Measurements from ENCODE around the gene ZNF700. TPM values are rescaled to one million over a fixed set of nuclear protein-coding genes. Genes with fewer than 3 reads are reported as not detected.

Gene ZNF700
- total RNA-seq, result 4.2 and 4.3 TPM in 2 replicates

GRCh38 chr19:11924886-11925650, at the start of gene ZNF700:
ZNF700 (plus strand) TSS chr19:11925107; CDS start chr19:11925211, 104 bp downstream.

DNA sequence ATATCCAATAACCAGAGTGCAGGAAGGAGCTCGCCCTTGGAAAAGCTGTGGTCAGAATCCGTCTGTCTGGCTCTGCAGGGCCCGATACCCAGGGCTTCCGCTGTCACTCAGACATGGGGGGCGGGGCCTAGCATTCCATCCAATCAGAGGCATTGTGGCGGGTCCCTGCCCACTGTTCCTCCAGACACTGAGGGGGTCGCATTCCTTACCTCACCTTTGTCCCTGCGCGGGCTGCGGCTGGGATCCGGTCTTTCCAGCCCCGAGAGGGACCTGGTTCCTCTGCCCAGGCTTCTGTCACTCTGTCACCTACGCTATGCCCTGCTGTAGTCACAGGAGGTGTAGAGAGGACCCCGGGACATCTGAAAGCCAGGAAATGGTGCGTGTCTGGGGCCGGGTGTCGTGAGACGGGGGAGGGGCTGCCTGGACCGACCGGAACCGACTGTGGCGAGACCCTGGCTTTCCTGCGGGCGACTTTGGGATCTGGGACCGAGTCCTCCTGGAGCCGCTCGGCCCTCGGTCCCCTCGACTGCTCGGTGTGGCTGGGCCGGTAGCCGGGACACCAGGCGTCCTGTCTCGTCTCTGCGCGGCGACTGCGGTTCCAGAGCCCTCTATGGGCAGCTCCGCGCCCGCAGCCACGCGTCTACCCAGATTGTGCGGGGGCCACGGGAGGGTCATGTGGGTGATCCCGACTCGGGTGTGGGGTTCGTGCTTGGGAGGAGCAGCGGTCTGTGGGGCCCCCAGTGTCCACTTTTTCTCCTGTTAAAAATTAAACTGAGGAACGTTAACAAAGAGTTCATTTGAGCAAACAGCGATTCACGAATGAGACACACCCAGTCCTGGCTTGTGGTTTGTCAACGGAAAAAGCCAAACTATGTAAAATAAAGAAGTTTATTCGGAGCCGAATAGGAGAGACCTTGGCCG, 37.0 kb upstream of the ZNF700 start, which contains the start of gene ZNF69:
Gene ZNF69, plus strand, starts transcription at position 172 of the 921 bp plus-strand sequence. Its CDS starts 142 bp downstream, at position 314.

GRCh38 chr19:11964858-11965645, 40.1 kb downstream of the ZNF700 start, which contains the start of gene ZNF763:
ZNF763 (plus strand) TSS chr19:11965040; CDS start chr19:11965209, 169 bp downstream.

Other genes starting within 250 kb of the ZNF700 start
- gene ZNF823, start 186.2 kb upstream of the ZNF700 start, total RNA-seq, result 3.4 and 4.9 TPM in 2 replicates
- 1.9 and 2.6 TPM in 2 replicates for gene ZNF441, start 158.1 kb upstream of the ZNF700 start, total RNA-seq
- gene ZNF491, start 126.6 kb upstream of the ZNF700 start, total RNA-seq, result 0.35 and 0.65 TPM in 2 replicates
- gene ZNF440, start 110.8 kb upstream of the ZNF700 start, total RNA-seq, result 6.2 and 8.7 TPM in 2 replicates
- 0.65 and 0.92 TPM in 2 replicates for gene ZNF439, start 76.4 kb upstream of the ZNF700 start, total RNA-seq
- gene ZNF69, start 37.3 kb upstream of the ZNF700 start, total RNA-seq, result 0.63 and 1.1 TPM in 2 replicates
- 0.09 and 0.92 TPM in 2 replicates for gene ZNF763, start 39.9 kb downstream of the ZNF700 start, total RNA-seq
- 3.8 and 5.3 TPM in 2 replicates for gene ZNF433, start 110.6 kb downstream of the ZNF700 start, total RNA-seq
- gene ZNF878, start 127.9 kb downstream of the ZNF700 start, total RNA-seq, result 0.21 and 0.93 TPM in 2 replicates
- gene ZNF844, start 139.6 kb downstream of the ZNF700 start, total RNA-seq, result 0.56 and 1.1 TPM in 2 replicates
- 2.9 and 3.5 TPM in 2 replicates for gene ZNF20, start 215.2 kb downstream of the ZNF700 start, total RNA-seq
- gene ZNF625, start 231.6 kb downstream of the ZNF700 start, total RNA-seq, result 3.0 and 6.2 TPM in 2 replicates
- 1.4 and 2.5 TPM in 2 replicates for gene ZNF136, start 238.0 kb downstream of the ZNF700 start, total RNA-seq